GM10248 (cell line): ENCODE data around the gene CDC5L.

ENCODE experiments used
- CTCF ChIA-PET: fragments of 300-600 bp; sonication (Branson Sonifier 250); formaldehyde crosslinking; extraction: SDS; loops from one replicate; lab custom pipeline; 2021; ENCODE audit warnings: antibody characterized with exemption; lab: Yijun Ruan, JAX
- POLR2A ChIA-PET: fragments of 350-650 bp; sonication (Branson Sonifier 250); formaldehyde crosslinking; extraction: SDS; loops from one replicate; lab custom pipeline; 2020; ENCODE audit warnings: antibody characterized with exemption; lab: Yijun Ruan, JAX
- DNase-seq: peaks from one replicate; pipeline ENCODE4 v3.0.0; 2012; ENCODE audit errors: extremely low spot score
- TF ChIP-seq, protein P1 (sequence below): IDR thresholded peaks from 2 replicates; pipeline ENCODE4 v1.5.1; 2012; ENCODE audit warnings: mild to moderate bottlenecking, low read depth; ENCODE audit errors: extremely low read depth, missing control alignments, control extremely low read depth

CDC5L gene

DNA sequence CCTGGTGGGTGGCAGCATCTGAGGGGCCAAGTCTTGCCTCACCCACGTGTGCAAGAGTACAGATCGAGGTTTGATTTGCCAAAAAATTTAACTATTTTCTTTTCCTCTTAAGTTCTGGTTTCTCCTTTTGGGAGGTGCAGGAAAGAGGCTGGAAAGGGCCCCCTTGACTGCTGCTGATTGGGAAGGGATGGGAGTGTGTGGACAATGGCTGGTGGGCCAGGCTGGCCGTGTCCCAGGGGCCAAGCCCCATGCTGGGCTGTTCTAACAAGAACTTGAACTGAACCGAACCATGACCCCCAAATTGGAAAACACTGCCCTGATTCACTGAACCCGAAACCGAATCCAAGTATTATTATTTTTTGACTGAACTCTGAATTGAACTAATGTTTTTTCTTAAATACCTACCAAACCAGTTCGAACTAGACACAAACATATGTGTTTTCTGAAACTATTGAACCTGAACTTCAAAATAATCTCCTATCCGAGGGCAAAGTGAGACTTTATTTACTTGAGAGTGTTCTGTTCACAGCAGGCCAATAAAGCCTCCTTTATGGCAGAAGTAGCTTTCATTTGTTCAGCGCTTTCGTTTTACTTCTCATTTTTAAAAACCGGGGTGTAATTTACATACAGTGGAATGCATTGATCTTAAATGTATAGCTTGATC lies 91.2 kb downstream of the CDC5L start:
- ChIA-PET CTCF (interaction anchor here (1.3 to 4.0 kb wide), 4 partner anchors 8 to 19 kb away, joined by 3 to 52 read pairs (median 4); no protein-coding TSS in a partner anchor), POLR2A (no interaction called here)
- DNase-seq = no peak
- TF ChIP-seq, protein P1, sequence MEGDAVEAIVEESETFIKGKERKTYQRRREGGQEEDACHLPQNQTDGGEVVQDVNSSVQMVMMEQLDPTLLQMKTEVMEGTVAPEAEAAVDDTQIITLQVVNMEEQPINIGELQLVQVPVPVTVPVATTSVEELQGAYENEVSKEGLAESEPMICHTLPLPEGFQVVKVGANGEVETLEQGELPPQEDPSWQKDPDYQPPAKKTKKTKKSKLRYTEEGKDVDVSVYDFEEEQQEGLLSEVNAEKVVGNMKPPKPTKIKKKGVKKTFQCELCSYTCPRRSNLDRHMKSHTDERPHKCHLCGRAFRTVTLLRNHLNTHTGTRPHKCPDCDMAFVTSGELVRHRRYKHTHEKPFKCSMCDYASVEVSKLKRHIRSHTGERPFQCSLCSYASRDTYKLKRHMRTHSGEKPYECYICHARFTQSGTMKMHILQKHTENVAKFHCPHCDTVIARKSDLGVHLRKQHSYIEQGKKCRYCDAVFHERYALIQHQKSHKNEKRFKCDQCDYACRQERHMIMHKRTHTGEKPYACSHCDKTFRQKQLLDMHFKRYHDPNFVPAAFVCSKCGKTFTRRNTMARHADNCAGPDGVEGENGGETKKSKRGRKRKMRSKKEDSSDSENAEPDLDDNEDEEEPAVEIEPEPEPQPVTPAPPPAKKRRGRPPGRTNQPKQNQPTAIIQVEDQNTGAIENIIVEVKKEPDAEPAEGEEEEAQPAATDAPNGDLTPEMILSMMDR = no peak

DNA sequence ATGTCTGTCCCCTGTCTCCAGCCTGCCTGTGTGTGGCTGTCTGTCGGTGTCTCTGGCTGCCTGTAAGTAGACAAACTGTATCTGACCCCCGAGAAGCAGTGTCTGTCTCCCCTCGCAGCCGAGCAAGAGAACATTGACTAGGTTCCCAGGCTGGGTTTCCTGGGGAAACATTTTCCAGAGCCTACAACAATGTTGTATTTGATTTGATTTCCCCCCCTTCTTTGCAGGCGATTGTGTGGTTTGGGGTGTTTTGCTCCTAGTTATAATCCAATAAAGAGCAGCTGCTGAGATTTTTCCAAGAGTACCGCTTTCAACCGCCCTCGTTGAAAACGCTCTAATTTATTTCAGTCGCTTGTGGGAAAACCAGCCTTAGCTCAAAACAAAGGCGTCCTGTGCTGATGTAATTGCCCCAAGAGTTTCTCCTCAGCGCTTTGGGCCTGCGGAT lies 92.6 kb downstream of the CDC5L start:
- ChIA-PET CTCF (interaction anchor here (1.4 to 1.5 kb wide), 2 partner anchors 11 to 15 kb away, joined by 3 to 4 read pairs; no protein-coding TSS in a partner anchor), POLR2A (no interaction called here)

DNA sequence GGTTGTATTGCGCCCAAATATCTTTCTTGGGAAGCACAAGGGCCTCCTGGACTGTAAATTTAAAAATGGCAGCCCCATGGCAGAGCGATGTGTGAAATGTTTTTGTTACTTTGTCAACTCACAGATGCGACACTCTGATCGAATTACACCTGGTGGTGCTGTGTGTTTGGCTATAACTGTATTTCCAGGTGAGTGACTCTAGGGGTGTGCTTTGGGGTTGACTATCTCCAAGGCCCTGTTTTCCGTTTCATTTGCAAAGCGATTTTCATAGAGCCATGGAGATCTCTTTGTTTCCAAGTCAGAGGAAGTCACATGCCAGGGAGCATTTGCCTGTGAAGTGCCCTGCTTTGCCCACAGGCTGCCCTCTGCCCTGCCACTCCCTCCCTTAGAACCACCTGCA lies 93.5 kb downstream of the CDC5L start:
- DNase-seq = no peak
- TF ChIP-seq, protein P1 = no peak
- ChIA-PET POLR2A (no interaction called here), CTCF (no interaction called here)

More for the DNA sequence above, 92.6 kb downstream of the CDC5L start:
- no peak for DNase-seq
- TF ChIP-seq, protein P1 = no peak

DNA sequence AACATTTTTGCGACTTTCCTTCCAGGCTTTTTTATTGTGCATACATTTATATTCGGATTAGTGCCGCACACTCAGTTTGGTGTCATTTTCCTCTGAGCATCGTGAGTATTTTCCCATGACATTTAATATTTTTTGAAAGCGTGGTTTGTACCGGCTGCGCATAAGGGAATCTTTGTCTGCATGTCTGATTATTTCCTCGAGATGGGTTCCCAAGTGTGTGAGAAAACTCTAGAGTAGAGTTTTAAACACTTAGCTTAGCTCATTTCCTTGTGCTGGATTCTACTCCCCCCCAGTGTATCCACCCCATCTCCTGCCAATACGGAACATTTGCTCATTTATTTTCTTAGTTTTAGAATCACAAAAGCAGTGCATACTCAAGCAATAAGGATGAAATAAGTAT lies 94.3 kb downstream of the CDC5L start:
- CTCF ChIA-PET = no interaction called here
- DNase-seq = no peak
- POLR2A ChIA-PET = no interaction called here
- TF ChIP-seq, protein P1 = no peak

DNA sequence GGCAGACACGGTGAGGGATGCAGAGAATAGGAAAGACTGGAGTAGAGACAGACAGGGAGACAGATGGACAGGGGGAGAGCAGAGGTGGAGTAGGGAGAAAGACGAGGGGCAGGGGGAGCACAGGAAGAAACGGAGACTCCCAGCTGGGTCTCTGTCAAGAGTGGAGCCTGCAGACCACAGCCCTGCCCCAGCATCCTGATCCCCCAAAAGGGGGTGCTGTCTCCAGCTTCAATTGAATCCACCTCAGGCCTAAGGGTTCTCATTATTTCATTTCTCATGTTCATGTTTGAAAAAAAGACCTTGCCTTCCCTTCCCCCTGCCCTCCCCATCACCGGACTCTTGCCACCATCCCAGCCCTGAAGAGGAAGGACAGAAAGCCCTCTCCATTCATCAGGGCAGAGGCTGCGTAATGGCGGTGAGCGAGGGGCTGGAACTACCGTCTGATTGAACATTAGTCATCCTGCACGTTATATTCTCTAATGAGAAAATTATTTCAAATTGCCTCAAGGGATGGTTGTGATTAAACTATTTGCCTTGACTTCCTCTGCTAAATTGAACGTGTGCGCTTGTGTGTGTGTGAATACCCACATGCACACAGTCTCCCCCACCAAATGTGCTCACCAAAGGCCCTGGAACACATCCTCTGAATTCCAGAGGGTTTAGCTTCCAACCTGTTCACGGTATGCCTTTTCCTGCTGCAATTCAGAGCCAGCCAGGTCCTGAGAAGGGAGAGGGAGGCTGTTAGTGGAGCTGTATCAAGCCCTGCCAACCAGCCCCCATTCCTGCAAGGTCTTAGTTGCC lies 98.3 kb downstream of the CDC5L start:
- CTCF ChIA-PET = interaction anchor here (0.9 to 3.9 kb wide), 5 partner anchors 10 to 46 kb away, joined by 3 to 38 read pairs (median 3); no protein-coding TSS in a partner anchor
- TF ChIP-seq, protein P1 = no peak
- no peak for DNase-seq
- POLR2A ChIA-PET = no interaction called here

DNA sequence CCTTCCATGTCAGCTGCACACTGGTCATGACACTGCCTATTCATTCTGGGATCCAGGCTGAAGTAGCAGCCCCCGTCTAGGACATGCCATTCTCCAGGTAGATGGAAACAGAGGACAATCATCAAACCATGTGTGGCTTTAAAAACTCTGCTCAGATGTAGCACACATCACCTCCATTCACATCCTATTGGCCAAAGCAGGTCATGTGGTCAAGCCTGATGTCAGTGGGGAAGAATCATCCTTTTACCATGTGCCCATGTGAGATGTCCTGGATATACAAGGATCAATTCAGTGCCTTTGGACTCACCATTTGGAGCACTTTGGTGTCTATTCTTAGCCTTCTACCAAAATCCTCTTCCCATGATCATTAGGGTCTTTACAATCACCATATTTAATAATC lies 99.5 kb downstream of the CDC5L start:
- CTCF ChIA-PET = interaction anchor here (1.2 to 3.9 kb wide), 2 partner anchors 11 to 20 kb away, joined by 3 to 38 read pairs; no protein-coding TSS in a partner anchor
- POLR2A ChIA-PET = no interaction called here
- TF ChIP-seq, protein P1 = no peak
- no peak for DNase-seq
